GM12875 (cell line): ENCODE measurements around the gene CTCF.

ENCODE experiments used
- H3K4me3 ChIP-seq: one replicate; pipeline ENCODE4 v1.5.1; 2011; ENCODE audit warnings: low read depth, low read length, control low read depth
- CTCF ChIP-seq: IDR thresholded peaks from 2 replicates; pipeline ENCODE4 v1.5.1; 2011; ENCODE audit warnings: low read depth, mild to moderate bottlenecking, control low read depth, inconsistent platforms, low read length, moderate library complexity, borderline replicate concordance; ENCODE audit not compliant: insufficient read depth

CTCF gene

GRCh38 chr16:67561824-67562525, 351 bp upstream of the CTCF start:
- TF ChIP-seq CTCF, result no peak
- peak overlapping the region; percentile 92 for H3K4me3 ChIP-seq

- peak overlapping the region; percentile 92 for H3K4me3 ChIP-seq
- TF ChIP-seq CTCF, result peak; percentile 37; the same call in 1 of the 2 replicates
Measured at GRCh38 chr16:67562918-67563707, 787 bp downstream of the CTCF start.

GRCh38 chr16:67563708-67564468, 1.6 kb downstream of the CTCF start:
- no peak for TF ChIP-seq CTCF
- peak overlapping the region; percentile 92 for H3K4me3 ChIP-seq

- peak overlapping the region; percentile 92 for H3K4me3 ChIP-seq
- TF ChIP-seq CTCF, result no peak
Measured at GRCh38 chr16:67565470-67566100, 3.3 kb downstream of the CTCF start.

- no peak for TF ChIP-seq CTCF
- H3K4me3 ChIP-seq, result no peak overlapping the region
Measured at GRCh38 chr16:67571464-67571863, 9.1 kb downstream of the CTCF start.

GRCh38 chr16:67571981-67572431, 9.7 kb downstream of the CTCF start:
- no peak overlapping the region for H3K4me3 ChIP-seq
- TF ChIP-seq CTCF, result no peak
